CD1c-positive myeloid dendritic cell (primary cell): ENCODE measurements around the gene DOLPP1.

Source experiments
- DNase-seq: peaks from one replicate; pipeline ENCODE4 v3.0.0-alpha.2; 2016; ENCODE audit errors: extremely low spot score

DOLPP1 gene

GRCh38 chr9:129139233-129139992, 58.5 kb downstream of the DOLPP1 start:
- DNase-seq, result peak; percentile 92

GRCh38 chr9:129139993-129140396, 59.1 kb downstream of the DOLPP1 start:
- peak; percentile 94 for DNase-seq
